ENCODE data around the gene SLC16A4. TPM values are rescaled to one million over a fixed set of nuclear protein-coding genes. Genes with fewer than 3 reads are reported as not detected.
A peak's percentile ranks its signal among the peaks of the same experiment; 100 is the strongest.

The SLC16A4 gene
- total and polyA plus RNA-seq, 8 donors: 0.89 to 11.1 (median 2.6) TPM; not detected in 1

GRCh38 chr1:110430366-110430765 lies 39.5 kb upstream of the SLC16A4 start:
- DNase-seq: no peak
- Histone ChIP-seq H3K36me3 (no peaks in the 10 kb centered on the region), H3K9me3 (no peaks in the 10 kb centered on the region), H3K27ac (no peak overlapping the region), H3K4me3 (no peak overlapping the region), H3K4me1 (peaks cover 0 to 7% (median 0%) of the 10 kb centered on the region in 4 donors), H3K27me3 (peaks cover 0 to 19% (median 0%) of the 10 kb centered on the region in 3 donors)
- TF ChIP-seq CTCF (IDR thresholded peaks at IDR 0.05): no peak
- intact Hi-C loops (cut with DNase I; ENCODE audit: low total_unique reads): no loop called here
- 58 to 78% (median 62%) methylated on average over 6 of the region's 6 CpGs for WGBS, 5 donors

- Histone ChIP-seq H3K4me3 (no peak overlapping the region), H3K36me3 (no peaks in the 10 kb centered on the region), H3K27ac (no peak overlapping the region), H3K4me1 (peaks cover 0 to 16% (median 0%) of the 10 kb centered on the region in 4 donors), H3K9me3 (no peaks in the 10 kb centered on the region), H3K27me3 (peaks cover 0 to 19% (median 0%) of the 10 kb centered on the region in 3 donors)
- DNase-seq: no peak
- intact Hi-C loops (cut with DNase I; ENCODE audit: low total_unique reads): no loop called here
- 67 to 73% (median 69%) methylated on average over 4 of the region's 4 CpGs for WGBS, 5 donors
- TF ChIP-seq CTCF (IDR thresholded peaks at IDR 0.05): no peak
- no peak for TF ChIP-seq POLR2AphosphoS5 (IDR thresholded peaks at IDR 0.05)
- TF ChIP-seq EP300 (IDR thresholded peaks at IDR 0.05): no peak
- no peak for TF ChIP-seq POLR2A (IDR thresholded peaks at IDR 0.05)
Measured at GRCh38 chr1:110428946-110429345, 38.1 kb upstream of the SLC16A4 start.

GRCh38 chr1:110426854-110427253 lies 36.0 kb upstream of the SLC16A4 start:
- Histone ChIP-seq H3K4me1 (peaks cover 0 to 16% (median 0%) of the 10 kb centered on the region in 4 donors), H3K27me3 (peaks cover 0 to 19% (median 0%) of the 10 kb centered on the region in 3 donors), H3K9me3 (no peaks in the 10 kb centered on the region), H3K36me3 (no peaks in the 10 kb centered on the region), H3K27ac (no peak overlapping the region), H3K4me3 (no peak overlapping the region)
- WGBS, 5 donors: 44 to 60% (median 55%) methylated on average over 4 of the region's 4 CpGs
- DNase-seq: no peak
- no peak for TF ChIP-seq POLR2A (IDR thresholded peaks at IDR 0.05)
- TF ChIP-seq CTCF (IDR thresholded peaks at IDR 0.05): no peak
- TF ChIP-seq EP300 (IDR thresholded peaks at IDR 0.05): no peak
- TF ChIP-seq POLR2AphosphoS5 (IDR thresholded peaks at IDR 0.05): no peak
- intact Hi-C loops (cut with DNase I; ENCODE audit: low total_unique reads): no loop called here

GRCh38 chr1:110425612-110426152 lies 34.9 kb upstream of the SLC16A4 start:
- no peak for DNase-seq
- intact Hi-C loops (cut with DNase I; ENCODE audit: low total_unique reads): no loop called here
- Histone ChIP-seq H3K9me3 (no peaks in the 10 kb centered on the region), H3K4me3 (no peak overlapping the region), H3K27ac (peak overlapping the region in 3 of 5 donors; percentile 10 to 37 (median 13)), H3K27me3 (peaks cover 0 to 7% (median 0%) of the 10 kb centered on the region in 3 donors), H3K4me1 (peaks cover 0 to 16% (median 0%) of the 10 kb centered on the region in 4 donors), H3K36me3 (no peaks in the 10 kb centered on the region)
- no peak for TF ChIP-seq POLR2AphosphoS5 (IDR thresholded peaks at IDR 0.05)
- WGBS, 5 donors: 56 to 74% (median 70%) methylated on average over 9 of the region's 9 CpGs

Data from stomach (tissue), 9 donors.